Trophoblast cell (in vitro differentiated cells and primary cell): Measurements from ENCODE around the gene PLEKHD1.

Source experiments
- DNase-seq, 2 donors: peaks; one replicate each; pipeline ENCODE4 v3.0.0-alpha.2; 2016
- H2AFZ ChIP-seq: 2 replicates; pipeline ENCODE4 v1.6.1; 2013; ENCODE audit warnings: low read length, moderate library complexity, mild to moderate bottlenecking; ENCODE audit not compliant: insufficient read depth, poor library complexity
- H2AK5ac ChIP-seq: 2 replicates; pipeline ENCODE4 v1.6.1; 2013; ENCODE audit warnings: mild to moderate bottlenecking, low read length
- H2BK120ac ChIP-seq: 2 replicates; pipeline ENCODE4 v1.6.1; 2013; ENCODE audit warnings: low read length, mild to moderate bottlenecking, moderate library complexity; ENCODE audit not compliant: insufficient read depth, poor library complexity
- H2BK12ac ChIP-seq: 2 replicates; pipeline ENCODE4 v1.6.1; 2013; ENCODE audit warnings: mild to moderate bottlenecking, low read length, moderate library complexity
- H2BK5ac ChIP-seq: 2 replicates; pipeline ENCODE4 v1.6.1; 2013; ENCODE audit warnings: low read length, low read depth, moderate library complexity, mild to moderate bottlenecking; ENCODE audit not compliant: poor library complexity
- H3K14ac ChIP-seq: 2 replicates; pipeline ENCODE4 v1.6.1; 2013; ENCODE audit warnings: mild to moderate bottlenecking, low read length
- H3K18ac ChIP-seq: 2 replicates; pipeline ENCODE4 v1.6.1; 2013; ENCODE audit warnings: mild to moderate bottlenecking, low read length
- H3K23ac ChIP-seq: 2 replicates; pipeline ENCODE4 v1.6.1; 2013; ENCODE audit warnings: low read length
- H3K27ac ChIP-seq: 2 replicates; pipeline ENCODE4 v1.5.1; 2013; ENCODE audit warnings: low read depth, mild to moderate bottlenecking, inconsistent platforms, low read length, moderate library complexity
- H3K27me3 ChIP-seq: 2 replicates; pipeline ENCODE4 v1.6.1; 2013; ENCODE audit warnings: inconsistent platforms, mild to moderate bottlenecking, low read length, moderate library complexity; ENCODE audit not compliant: insufficient read depth
- H3K36me3 ChIP-seq, 2 experiments: 1 replicate in 1 of 2; 2 replicates in 1 of 2; pipeline ENCODE4 v1.6.1; 2013; ENCODE audit warnings: low read length in 2 of 2, mild to moderate bottlenecking in 2 of 2, moderate library complexity in 1 of 2; ENCODE audit not compliant: insufficient read depth in 2 of 2, control insufficient read depth in 1 of 2
- H3K4ac ChIP-seq: 2 replicates; pipeline ENCODE4 v1.6.1; 2013; ENCODE audit warnings: low read depth, mild to moderate bottlenecking, low read length, moderate library complexity
- H3K4me1 ChIP-seq, 2 experiments: 1 replicate in 1 of 2; 2 replicates in 1 of 2; pipeline ENCODE4 v1.6.1; 2013; ENCODE audit warnings: low read length in 2 of 2, mild to moderate bottlenecking in 2 of 2, moderate library complexity in 1 of 2; ENCODE audit not compliant: insufficient read depth in 2 of 2, control insufficient read depth in 1 of 2
- H3K4me2 ChIP-seq: 2 replicates; pipeline ENCODE4 v1.6.1; 2013; ENCODE audit warnings: inconsistent platforms, mild to moderate bottlenecking, low read length, moderate library complexity
- H3K4me3 ChIP-seq: 2 replicates; pipeline ENCODE4 v1.5.1; 2013; ENCODE audit warnings: mild to moderate bottlenecking, low read depth, low read length, inconsistent platforms
- H3K79me1 ChIP-seq: one replicate; pipeline ENCODE4 v1.6.1; 2013; ENCODE audit warnings: low read length
- H3K79me2 ChIP-seq: 2 replicates; pipeline ENCODE4 v1.6.1; 2013; ENCODE audit warnings: low read length, mild to moderate bottlenecking; ENCODE audit not compliant: control insufficient read depth, insufficient read depth, poor library complexity
- H3K9ac ChIP-seq: 2 replicates; pipeline ENCODE4 v1.6.1; 2013; ENCODE audit warnings: mild to moderate bottlenecking, low read length
- H3K9me3 ChIP-seq: 2 replicates; pipeline ENCODE4 v1.6.1; 2013; ENCODE audit warnings: low read depth, mild to moderate bottlenecking, control low read depth, inconsistent platforms, low read length; ENCODE audit not compliant: insufficient read depth
- H4K12ac ChIP-seq: 2 replicates; pipeline ENCODE4 v1.6.1; 2013; ENCODE audit warnings: low read depth, mild to moderate bottlenecking, low read length, moderate library complexity
- H4K8ac ChIP-seq: 2 replicates; pipeline ENCODE4 v1.6.1; 2013; ENCODE audit warnings: low read depth, mild to moderate bottlenecking, low read length, moderate library complexity
- H4K91ac ChIP-seq: one replicate; pipeline ENCODE4 v1.6.1; 2013; ENCODE audit warnings: low read depth, mild to moderate bottlenecking, low read length, moderate library complexity
- WGBS: extraction: QIAGEN DNeasy Blood & Tissue Kit; methylation state at CpG from one replicate; pipeline ENCODE4 v1.1.7; 2013; ENCODE audit warnings: missing lambda C conversion rate; ENCODE audit not compliant: insufficient read length, insufficient coverage; ENCODE audit errors: extremely low coverage; 5-methylcytosine and 5-hydroxymethylcytosine counted together

The PLEKHD1 gene

GRCh38 chr14:69543341-69544115, 59.0 kb downstream of the PLEKHD1 start:
- Histone ChIP-seq H4K91ac (no peak overlapping the region), H2AK5ac (no peak overlapping the region), H3K79me1 (no peaks in the 10 kb centered on the region), H2BK120ac (no peak overlapping the region), H3K27ac (no peak overlapping the region), H3K18ac (no peak overlapping the region), H2BK5ac (no peak overlapping the region), H2AFZ (no peak overlapping the region), H3K9me3 (peaks cover 2% of the 10 kb centered on the region), H3K23ac (no peak overlapping the region), H2BK12ac (no peak overlapping the region), H3K27me3 (no peaks in the 10 kb centered on the region), H3K4ac (no peak overlapping the region), H3K4me3 (no peak overlapping the region), H4K8ac (no peak overlapping the region), H3K14ac (no peak overlapping the region), H3K4me2 (no peak overlapping the region), H4K12ac (no peak overlapping the region), H3K79me2 (no peaks in the 10 kb centered on the region), H3K4me1 (peaks cover 4 to 5% of the 10 kb centered on the region in 2 experiments), H3K9ac (no peak overlapping the region), H3K36me3 (no peaks in the 10 kb centered on the region)
- peak; percentile 81 to 91 for DNase-seq
- WGBS = no CpG with 5 or more reads among the region's 12 CpGs

- Histone ChIP-seq H4K12ac (no peak overlapping the region), H3K36me3 (no peaks in the 10 kb centered on the region), H3K79me2 (no peaks in the 10 kb centered on the region), H3K79me1 (no peaks in the 10 kb centered on the region), H3K27ac (no peak overlapping the region), H3K9ac (peak overlapping the region; percentile 49), H2AFZ (peak overlapping the region; percentile 14), H3K27me3 (no peaks in the 10 kb centered on the region), H3K4ac (no peak overlapping the region), H3K4me2 (peak overlapping the region; percentile 75), H4K8ac (no peak overlapping the region), H3K14ac (peak overlapping the region; percentile 3), H3K4me3 (peak overlapping the region; percentile 54), H4K91ac (no peak overlapping the region), H3K9me3 (peaks cover 2% of the 10 kb centered on the region), H2BK5ac (no peak overlapping the region), H2AK5ac (no peak overlapping the region), H3K23ac (no peak overlapping the region), H2BK120ac (no peak overlapping the region), H3K18ac (no peak overlapping the region), H2BK12ac (no peak overlapping the region), H3K4me1 (peaks cover 4 to 5% of the 10 kb centered on the region in 2 experiments)
- no CpG with 5 or more reads among the region's 46 CpGs for WGBS
- DNase-seq = no peak
Observed at GRCh38 chr14:69547701-69548348, 63.3 kb downstream of the PLEKHD1 start.

- Histone ChIP-seq H4K8ac (no peak overlapping the region), H3K18ac (no peak overlapping the region), H3K23ac (no peak overlapping the region), H4K91ac (no peak overlapping the region), H3K9ac (no peak overlapping the region), H3K79me2 (no peaks in the 10 kb centered on the region), H3K4ac (no peak overlapping the region), H4K12ac (no peak overlapping the region), H3K27ac (no peak overlapping the region), H3K14ac (no peak overlapping the region), H3K4me2 (no peak overlapping the region), H2BK12ac (no peak overlapping the region), H2AK5ac (no peak overlapping the region), H3K79me1 (no peaks in the 10 kb centered on the region), H2BK5ac (no peak overlapping the region), H3K4me1 (peaks cover 4 to 5% of the 10 kb centered on the region in 2 experiments), H3K27me3 (no peaks in the 10 kb centered on the region), H2BK120ac (no peak overlapping the region), H2AFZ (no peak overlapping the region), H3K36me3 (no peaks in the 10 kb centered on the region), H3K4me3 (no peak overlapping the region), H3K9me3 (peaks cover 2% of the 10 kb centered on the region)
- no CpG with 5 or more reads among the region's 8 CpGs for WGBS
- DNase-seq = no peak
Observed at GRCh38 chr14:69548566-69548965, 64.0 kb downstream of the PLEKHD1 start.

GRCh38 chr14:69551511-69551910, 67.0 kb downstream of the PLEKHD1 start:
- no peak overlapping the region for H2AK5ac ChIP-seq
- H3K4me3 ChIP-seq = no peak overlapping the region
- H3K23ac ChIP-seq = no peak overlapping the region
- H3K27me3 ChIP-seq = no peaks in the 10 kb centered on the region
- no peak overlapping the region for H2BK5ac ChIP-seq
- no peak overlapping the region for H2BK120ac ChIP-seq
- no peak overlapping the region for H2AFZ ChIP-seq
- H3K36me3 ChIP-seq = no peaks in the 10 kb centered on the region
- no peak overlapping the region for H4K91ac ChIP-seq
- H3K79me2 ChIP-seq = no peaks in the 10 kb centered on the region
- H3K4me1 ChIP-seq = peaks cover 4 to 5% of the 10 kb centered on the region in 2 experiments
- H3K14ac ChIP-seq = no peak overlapping the region
- H3K18ac ChIP-seq = no peak overlapping the region
- WGBS = no CpG with 5 or more reads among the region's 2 CpGs
- H3K9me3 ChIP-seq = no peaks in the 10 kb centered on the region
- H4K12ac ChIP-seq = no peak overlapping the region
- no peak overlapping the region for H4K8ac ChIP-seq
- H3K79me1 ChIP-seq = no peaks in the 10 kb centered on the region
- no peak overlapping the region for H3K9ac ChIP-seq
- H3K4me2 ChIP-seq = no peak overlapping the region
- H2BK12ac ChIP-seq = no peak overlapping the region
- H3K27ac ChIP-seq = no peak overlapping the region
- no peak overlapping the region for H3K4ac ChIP-seq
- DNase-seq = no peak
